ENCODE data around the gene ZNF516. TPM values are rescaled to one million over a fixed set of nuclear protein-coding genes. Genes with fewer than 3 reads are reported as not detected.

The ZNF516 gene
- total and polyA plus RNA-seq, 2 experiments from 2014 or later: 18.2 to 29.2 TPM

DNA sequence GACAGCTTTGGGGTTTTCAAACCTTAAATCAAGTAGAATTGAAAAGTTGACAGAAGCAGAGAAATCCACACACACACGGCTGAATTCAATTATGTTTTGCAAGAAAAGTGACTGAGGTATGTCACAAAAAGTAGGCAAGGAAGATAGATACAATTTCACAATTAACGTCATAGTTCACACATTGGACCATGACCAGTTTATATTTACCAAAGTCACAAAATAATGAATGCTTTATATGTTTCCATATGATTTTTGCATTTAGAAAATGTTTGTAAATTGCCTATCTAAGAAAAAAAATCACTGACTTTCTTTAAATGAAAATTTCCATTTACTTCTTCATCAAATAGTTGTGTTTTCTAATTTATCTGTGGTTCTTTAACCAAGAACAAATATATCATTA is 29.4 kb upstream of the ZNF516 start:
- no peak overlapping the region for H2AFZ ChIP-seq
- H3K27me3 ChIP-seq: no peaks in the 10 kb centered on the region
- DNase-seq (ENCODE audit: low spot score): no peak
- 76% methylated on average over 2 of the region's 2 CpGs for WGBS (ENCODE audit: low lambda C conversion rate, missing lambda C conversion rate)
- no peak overlapping the region for H3K27ac ChIP-seq
- no peak for TF ChIP-seq EZH2 (IDR thresholded peaks at IDR 0.05; ENCODE audit: borderline replicate concordance)
- TF ChIP-seq, protein P1, sequence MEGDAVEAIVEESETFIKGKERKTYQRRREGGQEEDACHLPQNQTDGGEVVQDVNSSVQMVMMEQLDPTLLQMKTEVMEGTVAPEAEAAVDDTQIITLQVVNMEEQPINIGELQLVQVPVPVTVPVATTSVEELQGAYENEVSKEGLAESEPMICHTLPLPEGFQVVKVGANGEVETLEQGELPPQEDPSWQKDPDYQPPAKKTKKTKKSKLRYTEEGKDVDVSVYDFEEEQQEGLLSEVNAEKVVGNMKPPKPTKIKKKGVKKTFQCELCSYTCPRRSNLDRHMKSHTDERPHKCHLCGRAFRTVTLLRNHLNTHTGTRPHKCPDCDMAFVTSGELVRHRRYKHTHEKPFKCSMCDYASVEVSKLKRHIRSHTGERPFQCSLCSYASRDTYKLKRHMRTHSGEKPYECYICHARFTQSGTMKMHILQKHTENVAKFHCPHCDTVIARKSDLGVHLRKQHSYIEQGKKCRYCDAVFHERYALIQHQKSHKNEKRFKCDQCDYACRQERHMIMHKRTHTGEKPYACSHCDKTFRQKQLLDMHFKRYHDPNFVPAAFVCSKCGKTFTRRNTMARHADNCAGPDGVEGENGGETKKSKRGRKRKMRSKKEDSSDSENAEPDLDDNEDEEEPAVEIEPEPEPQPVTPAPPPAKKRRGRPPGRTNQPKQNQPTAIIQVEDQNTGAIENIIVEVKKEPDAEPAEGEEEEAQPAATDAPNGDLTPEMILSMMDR (IDR thresholded peaks at IDR 0.05; ENCODE audit: poor library complexity): no peak
- no peak for TF ChIP-seq EZH2phosphoT487 (IDR thresholded peaks at IDR 0.05; ENCODE audit: low read depth, severe bottlenecking, unreplicated experiment)
- H3K4me2 ChIP-seq: peak overlapping the region; percentile 69
- H3K9me3 ChIP-seq (ENCODE audit: low read depth): no peaks in the 10 kb centered on the region
- no peaks in the 10 kb centered on the region for H3K36me3 ChIP-seq (replicated peaks; ENCODE audit: insufficient read depth, low read depth)
- H4K20me1 ChIP-seq (ENCODE audit: insufficient read depth, poor library complexity, severe bottlenecking): no peaks in the 10 kb centered on the region
- no peak overlapping the region for H3K4me3 ChIP-seq
- H3K4me1 ChIP-seq (ENCODE audit: insufficient read depth): peaks cover 5% of the 10 kb centered on the region
- no peaks in the 10 kb centered on the region for H3K79me2 ChIP-seq
- no peaks in the 10 kb centered on the region for H3K9me2 ChIP-seq (replicated peaks; ENCODE audit: insufficient read depth)

DNA sequence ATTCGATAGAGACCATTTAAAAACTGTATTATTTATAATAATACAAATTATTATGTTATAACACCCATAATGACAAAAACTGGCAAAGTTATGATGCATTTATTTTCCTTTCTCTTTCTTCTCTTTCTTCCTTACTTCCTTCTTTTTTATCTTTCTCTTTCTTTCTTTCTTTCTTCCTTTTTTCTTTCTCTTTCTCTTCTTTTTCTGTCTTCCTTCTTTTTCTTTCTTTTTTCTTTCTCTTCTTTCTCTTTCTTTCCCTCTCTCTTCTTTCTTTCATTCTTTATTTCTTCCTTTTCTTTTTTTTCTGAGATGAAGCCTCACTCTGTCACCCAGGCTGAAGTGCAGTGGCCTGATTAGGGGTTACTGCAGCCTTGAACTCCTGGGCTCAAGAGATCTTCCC is 27.5 kb upstream of the ZNF516 start:
- peak overlapping the region; percentile 24 for H2AFZ ChIP-seq

DNA sequence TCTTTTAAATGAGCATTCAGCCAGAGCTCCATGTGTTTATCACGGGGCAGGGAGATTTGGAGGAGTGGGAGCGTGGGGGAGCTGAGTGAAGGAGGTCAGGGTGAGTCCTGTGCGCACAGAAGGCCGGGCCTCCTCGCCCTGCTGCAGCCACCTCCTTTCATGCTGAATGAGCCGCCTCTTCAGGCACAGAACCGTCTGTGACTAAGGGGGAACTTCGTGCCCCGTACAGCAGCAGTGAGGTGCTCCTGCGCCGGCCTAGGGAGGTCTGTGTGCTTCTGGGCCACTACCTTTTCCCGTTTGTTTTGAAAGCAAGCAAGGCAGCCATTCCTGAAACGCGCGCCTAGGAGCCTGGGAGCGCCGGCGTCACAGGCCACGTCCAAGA is 27.1 kb upstream of the ZNF516 start:
- H2AFZ ChIP-seq: peak overlapping the region; percentile 24
- H3K79me2 ChIP-seq: no peaks in the 10 kb centered on the region
- no peak overlapping the region for H3K4me2 ChIP-seq
- TF ChIP-seq, protein P1 (IDR thresholded peaks at IDR 0.05; ENCODE audit: poor library complexity): no peak
- TF ChIP-seq EZH2phosphoT487 (IDR thresholded peaks at IDR 0.05; ENCODE audit: low read depth, severe bottlenecking, unreplicated experiment) (no peak), EZH2 (IDR thresholded peaks at IDR 0.05; ENCODE audit: borderline replicate concordance) (no peak)
- H3K36me3 ChIP-seq (replicated peaks; ENCODE audit: insufficient read depth, low read depth): no peaks in the 10 kb centered on the region
- H3K9me3 ChIP-seq (ENCODE audit: low read depth): no peaks in the 10 kb centered on the region
- H3K4me3 ChIP-seq: no peak overlapping the region
- peaks cover 5% of the 10 kb centered on the region for H3K4me1 ChIP-seq (ENCODE audit: insufficient read depth)
- no peak overlapping the region for H3K27ac ChIP-seq
- H3K9me2 ChIP-seq (replicated peaks; ENCODE audit: insufficient read depth): no peaks in the 10 kb centered on the region
- no peaks in the 10 kb centered on the region for H4K20me1 ChIP-seq (ENCODE audit: insufficient read depth, poor library complexity, severe bottlenecking)
- WGBS (ENCODE audit: low lambda C conversion rate, missing lambda C conversion rate): 76% methylated on average over 19 of the region's 19 CpGs
- DNase-seq (ENCODE audit: low spot score): no peak
- no peaks in the 10 kb centered on the region for H3K27me3 ChIP-seq

More for the DNA sequence above, 27.5 kb upstream of the ZNF516 start:
- H3K79me2 ChIP-seq: no peaks in the 10 kb centered on the region
- no peak overlapping the region for H3K4me2 ChIP-seq
- H3K4me1 ChIP-seq (ENCODE audit: insufficient read depth): peaks cover 5% of the 10 kb centered on the region
- H3K4me3 ChIP-seq: no peak overlapping the region
- no peaks in the 10 kb centered on the region for H3K36me3 ChIP-seq (replicated peaks; ENCODE audit: insufficient read depth, low read depth)
- TF ChIP-seq EZH2phosphoT487 (IDR thresholded peaks at IDR 0.05; ENCODE audit: low read depth, severe bottlenecking, unreplicated experiment) (no peak), EZH2 (IDR thresholded peaks at IDR 0.05; ENCODE audit: borderline replicate concordance) (no peak)
- TF ChIP-seq, protein P1 (IDR thresholded peaks at IDR 0.05; ENCODE audit: poor library complexity): no peak
- WGBS (ENCODE audit: low lambda C conversion rate, missing lambda C conversion rate): 96% methylated on average over 1 of the region's 1 CpG
- no peaks in the 10 kb centered on the region for H4K20me1 ChIP-seq (ENCODE audit: insufficient read depth, poor library complexity, severe bottlenecking)
- DNase-seq (ENCODE audit: low spot score): no peak
- no peaks in the 10 kb centered on the region for H3K9me2 ChIP-seq (replicated peaks; ENCODE audit: insufficient read depth)
- H3K9me3 ChIP-seq (ENCODE audit: low read depth): no peaks in the 10 kb centered on the region
- no peak overlapping the region for H3K27ac ChIP-seq
- H3K27me3 ChIP-seq: no peaks in the 10 kb centered on the region

Data from hepatocyte (in vitro differentiated cells).